OCI-LY1 (cell line): ENCODE data around the gene DHX38.

Source experiments
- H2AFZ ChIP-seq: fragments of 200-600 bp; sonication (generic), shearing (Covaris generic); 2 replicates; pipeline ENCODE4 v1.6.0; 2014; ENCODE audit warnings: antibody characterized with exemption, mild to moderate bottlenecking, low read length
- H3F3A ChIP-seq: fragments of 200-600 bp; sonication (generic), shearing (Covaris generic); 2 replicates; pipeline ENCODE4 v1.6.0; 2014; ENCODE audit warnings: mild to moderate bottlenecking, antibody characterized with exemption, low read length, moderate library complexity; ENCODE audit not compliant: insufficient read depth
- H3K27ac ChIP-seq: fragments of 200-600 bp; sonication (generic); 2 replicates; pipeline ENCODE4 v1.5.1; 2014; ENCODE audit warnings: low read length, mixed run types, mild to moderate bottlenecking, low read depth; ENCODE audit not compliant: poor library complexity, severe bottlenecking
- H3K27me3 ChIP-seq: fragments of 200-600 bp; sonication (generic); 2 replicates; pipeline ENCODE4 v1.6.0; 2014; ENCODE audit warnings: antibody characterized with exemption, mild to moderate bottlenecking, low read length, moderate library complexity; ENCODE audit not compliant: insufficient read depth
- H3K36me3 ChIP-seq: fragments of 200-600 bp; sonication (generic); 2 replicates; pipeline ENCODE4 v1.6.1; 2014; ENCODE audit warnings: mild to moderate bottlenecking, antibody characterized with exemption, low read length, moderate library complexity, mixed read lengths; ENCODE audit not compliant: insufficient read depth
- H3K4me1 ChIP-seq: fragments of 200-600 bp; sonication (generic); 2 replicates; pipeline ENCODE4 v1.5.1; 2014; ENCODE audit warnings: mild to moderate bottlenecking, low read length, moderate library complexity; ENCODE audit not compliant: insufficient read depth, severe bottlenecking
- H3K4me2 ChIP-seq: fragments of 200-600 bp; sonication (generic), shearing (Covaris generic); 2 replicates; pipeline ENCODE4 v1.6.1; 2014; ENCODE audit warnings: low read length
- H3K4me3 ChIP-seq: fragments of 200-600 bp; sonication (generic); 2 replicates; pipeline ENCODE4 v1.5.1; 2014; ENCODE audit warnings: low read length, low read depth, mild to moderate bottlenecking, mixed read lengths; ENCODE audit not compliant: poor library complexity, severe bottlenecking
- H3K79me2 ChIP-seq: fragments of 200-600 bp; shearing (Covaris generic); 2 replicates; pipeline ENCODE4 v1.6.1; 2016; ENCODE audit warnings: mixed run types, low read length, mixed read lengths; ENCODE audit not compliant: insufficient read depth
- H3K9ac ChIP-seq: fragments of 200-600 bp; sonication (generic), shearing (Covaris generic); 2 replicates; pipeline ENCODE4 v1.6.1; 2014; ENCODE audit warnings: mild to moderate bottlenecking, low read length, mixed read lengths
- H3K9me2 ChIP-seq: fragments of 200-600 bp; sonication (generic), shearing (Covaris generic); 2 replicates; pipeline ENCODE4 v1.6.1; 2014; ENCODE audit warnings: low read depth, mild to moderate bottlenecking, low read length, mixed read lengths
- H3K9me3 ChIP-seq: fragments of 200-600 bp; shearing (Covaris generic); 2 replicates; pipeline ENCODE4 v1.6.1; 2014; ENCODE audit warnings: low read length, mixed read lengths
- H4K20me1 ChIP-seq: fragments of 200-600 bp; sonication (generic), shearing (Covaris generic); 2 replicates; pipeline ENCODE4 v1.6.0; 2016; ENCODE audit warnings: mild to moderate bottlenecking, low read length; ENCODE audit not compliant: insufficient read depth
- EZH2 ChIP-seq: fragments of 200-600 bp; sonication (generic), shearing (Covaris generic); IDR thresholded peaks from 2 replicates; pipeline ENCODE4 v1.8.0; 2017; ENCODE audit warnings: borderline replicate concordance, mixed run types, mild to moderate bottlenecking, antibody characterized with exemption, low read length, moderate library complexity, mixed read lengths
- TF ChIP-seq, protein P1 (sequence below): fragments of 200-600 bp; sonication (generic), shearing (Covaris generic); IDR thresholded peaks from 2 replicates; pipeline ENCODE4 v1.5.1; 2017; ENCODE audit warnings: mild to moderate bottlenecking, antibody characterized with exemption, low read length, moderate library complexity, mixed read lengths

DHX38 gene

DNA sequence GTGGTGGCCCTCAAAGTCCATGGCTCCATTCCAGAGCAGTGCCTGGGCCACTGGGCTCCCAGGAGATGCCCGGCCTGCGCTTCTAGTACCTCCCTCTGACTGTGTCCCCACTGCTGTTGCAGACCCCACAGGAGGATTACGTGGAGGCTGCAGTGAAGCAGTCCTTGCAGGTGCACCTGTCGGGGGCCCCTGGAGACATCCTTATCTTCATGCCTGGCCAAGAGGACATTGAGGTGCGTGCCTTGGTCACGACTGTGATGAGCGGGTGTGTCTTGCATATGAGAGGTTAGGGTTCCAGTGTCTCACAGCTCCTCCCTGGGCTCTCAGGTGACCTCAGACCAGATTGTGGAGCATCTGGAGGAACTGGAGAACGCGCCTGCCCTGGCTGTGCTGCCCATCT is 11.3 kb downstream of the DHX38 start:
- TF ChIP-seq EZH2: no peak
- TF ChIP-seq, protein P1, sequence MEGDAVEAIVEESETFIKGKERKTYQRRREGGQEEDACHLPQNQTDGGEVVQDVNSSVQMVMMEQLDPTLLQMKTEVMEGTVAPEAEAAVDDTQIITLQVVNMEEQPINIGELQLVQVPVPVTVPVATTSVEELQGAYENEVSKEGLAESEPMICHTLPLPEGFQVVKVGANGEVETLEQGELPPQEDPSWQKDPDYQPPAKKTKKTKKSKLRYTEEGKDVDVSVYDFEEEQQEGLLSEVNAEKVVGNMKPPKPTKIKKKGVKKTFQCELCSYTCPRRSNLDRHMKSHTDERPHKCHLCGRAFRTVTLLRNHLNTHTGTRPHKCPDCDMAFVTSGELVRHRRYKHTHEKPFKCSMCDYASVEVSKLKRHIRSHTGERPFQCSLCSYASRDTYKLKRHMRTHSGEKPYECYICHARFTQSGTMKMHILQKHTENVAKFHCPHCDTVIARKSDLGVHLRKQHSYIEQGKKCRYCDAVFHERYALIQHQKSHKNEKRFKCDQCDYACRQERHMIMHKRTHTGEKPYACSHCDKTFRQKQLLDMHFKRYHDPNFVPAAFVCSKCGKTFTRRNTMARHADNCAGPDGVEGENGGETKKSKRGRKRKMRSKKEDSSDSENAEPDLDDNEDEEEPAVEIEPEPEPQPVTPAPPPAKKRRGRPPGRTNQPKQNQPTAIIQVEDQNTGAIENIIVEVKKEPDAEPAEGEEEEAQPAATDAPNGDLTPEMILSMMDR: no peak
- Histone ChIP-seq H3K9ac (no peak overlapping the region), H3K79me2 (no peaks in the 10 kb centered on the region), H3K4me2 (no peak overlapping the region), H3K4me3 (no peak overlapping the region), H3K27ac (no peak overlapping the region), H2AFZ (no peak overlapping the region), H3K9me2 (no peaks in the 10 kb centered on the region), H3K36me3 (peaks cover 99% of the 10 kb centered on the region), H3F3A (no peaks in the 10 kb centered on the region), H4K20me1 (no peaks in the 10 kb centered on the region), H3K4me1 (no peaks in the 10 kb centered on the region), H3K9me3 (no peaks in the 10 kb centered on the region), H3K27me3 (no peaks in the 10 kb centered on the region)

DNA sequence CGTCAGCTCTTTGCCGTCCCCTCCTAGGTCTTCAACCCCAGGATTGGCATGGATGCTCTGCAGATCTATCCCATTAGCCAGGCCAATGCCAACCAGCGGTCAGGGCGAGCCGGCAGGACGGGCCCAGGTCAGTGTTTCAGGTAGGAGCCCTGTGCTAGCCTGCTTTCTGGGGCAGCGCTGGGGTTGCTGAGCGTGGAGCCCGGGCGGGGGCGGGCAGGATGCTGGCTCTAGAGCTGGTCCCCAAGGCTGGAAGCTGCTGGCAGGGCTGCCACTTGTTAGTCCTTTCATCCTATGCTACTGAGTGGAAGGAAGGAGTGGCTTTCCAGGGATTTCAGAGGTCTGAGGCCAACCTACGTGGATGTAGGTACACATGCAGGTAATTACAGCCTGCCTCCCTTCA is 12.3 kb downstream of the DHX38 start:
- Histone ChIP-seq H3K9ac (no peak overlapping the region), H3K9me2 (no peaks in the 10 kb centered on the region), H3K79me2 (no peaks in the 10 kb centered on the region), H3F3A (no peaks in the 10 kb centered on the region), H3K36me3 (peaks cover 99% of the 10 kb centered on the region), H3K9me3 (no peaks in the 10 kb centered on the region), H3K4me1 (no peaks in the 10 kb centered on the region), H4K20me1 (no peaks in the 10 kb centered on the region), H3K4me2 (no peak overlapping the region), H3K27ac (no peak overlapping the region), H3K4me3 (no peak overlapping the region), H2AFZ (no peak overlapping the region), H3K27me3 (no peaks in the 10 kb centered on the region)
- TF ChIP-seq EZH2: no peak
- TF ChIP-seq, protein P1: no peak

DNA sequence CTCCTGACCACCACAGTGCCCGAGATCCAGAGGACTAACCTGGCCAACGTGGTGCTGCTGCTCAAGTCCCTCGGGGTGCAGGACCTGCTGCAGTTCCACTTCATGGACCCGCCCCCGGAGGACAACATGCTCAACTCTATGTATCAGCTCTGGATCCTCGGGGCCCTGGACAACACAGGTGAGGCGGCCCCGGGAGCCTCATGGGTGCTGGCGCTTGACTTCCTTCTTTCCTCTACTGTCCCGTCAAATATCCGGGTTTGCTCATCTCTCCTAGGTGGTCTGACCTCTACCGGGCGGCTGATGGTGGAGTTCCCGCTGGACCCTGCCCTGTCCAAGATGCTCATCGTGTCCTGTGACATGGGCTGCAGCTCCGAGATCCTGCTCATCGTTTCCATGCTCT is 13.7 kb downstream of the DHX38 start:
- Histone ChIP-seq H3K9ac (no peak overlapping the region), H3K4me1 (no peaks in the 10 kb centered on the region), H3K79me2 (no peaks in the 10 kb centered on the region), H3K9me2 (no peaks in the 10 kb centered on the region), H3K4me2 (no peak overlapping the region), H3F3A (no peaks in the 10 kb centered on the region), H3K36me3 (peaks cover 99% of the 10 kb centered on the region), H4K20me1 (no peaks in the 10 kb centered on the region), H3K9me3 (no peaks in the 10 kb centered on the region), H2AFZ (no peak overlapping the region), H3K27ac (no peak overlapping the region), H3K27me3 (no peaks in the 10 kb centered on the region), H3K4me3 (no peak overlapping the region)
- TF ChIP-seq EZH2: no peak
- TF ChIP-seq, protein P1: no peak
